Measurements from ENCODE around the gene OR51A7.

The OR51A7 gene, protein sequence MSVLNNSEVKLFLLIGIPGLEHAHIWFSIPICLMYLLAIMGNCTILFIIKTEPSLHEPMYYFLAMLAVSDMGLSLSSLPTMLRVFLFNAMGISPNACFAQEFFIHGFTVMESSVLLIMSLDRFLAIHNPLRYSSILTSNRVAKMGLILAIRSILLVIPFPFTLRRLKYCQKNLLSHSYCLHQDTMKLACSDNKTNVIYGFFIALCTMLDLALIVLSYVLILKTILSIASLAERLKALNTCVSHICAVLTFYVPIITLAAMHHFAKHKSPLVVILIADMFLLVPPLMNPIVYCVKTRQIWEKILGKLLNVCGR

DNA sequence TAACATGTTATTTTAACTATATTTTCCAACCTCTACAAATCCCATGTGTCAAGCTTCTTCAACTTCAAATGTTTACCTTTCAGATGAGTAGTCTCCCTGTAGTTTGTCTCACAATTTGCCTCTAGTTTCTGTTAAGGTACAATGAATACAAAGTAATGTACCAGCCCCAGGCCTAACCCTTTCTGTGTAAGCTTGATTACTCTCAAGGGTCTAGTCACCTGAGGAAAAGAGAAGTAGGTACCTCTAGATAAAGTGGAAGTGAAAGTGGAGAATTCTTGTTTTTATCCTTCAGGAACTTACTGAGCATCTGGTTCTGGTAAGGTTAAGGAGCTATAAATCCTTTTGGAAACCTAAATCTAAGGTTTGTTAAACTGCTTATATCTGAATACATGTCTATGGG, at the start of gene OR51A7:
Gene OR51A7, plus strand, starts transcription at position 300 of the 400 bp plus-strand sequence. CDS start 3,587 bp downstream, outside the sequence.
- TF ChIP-seq, protein P1, sequence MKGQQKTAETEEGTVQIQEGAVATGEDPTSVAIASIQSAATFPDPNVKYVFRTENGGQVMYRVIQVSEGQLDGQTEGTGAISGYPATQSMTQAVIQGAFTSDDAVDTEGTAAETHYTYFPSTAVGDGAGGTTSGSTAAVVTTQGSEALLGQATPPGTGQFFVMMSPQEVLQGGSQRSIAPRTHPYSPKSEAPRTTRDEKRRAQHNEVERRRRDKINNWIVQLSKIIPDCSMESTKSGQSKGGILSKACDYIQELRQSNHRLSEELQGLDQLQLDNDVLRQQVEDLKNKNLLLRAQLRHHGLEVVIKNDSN (IDR thresholded peaks at IDR 0.05), result no peak
- TF ChIP-seq CEBPB (IDR thresholded peaks at IDR 0.05) (no peak), TEAD4 (IDR thresholded peaks at IDR 0.05) (no peak), RAD21 (IDR thresholded peaks at IDR 0.05; ENCODE audit: low read depth) (no peak), ZBTB7A (IDR thresholded peaks at IDR 0.05; ENCODE audit: low read depth) (no peak), NFIC (IDR thresholded peaks at IDR 0.05) (no peak), EP300 (IDR thresholded peaks at IDR 0.05; ENCODE audit: borderline replicate concordance) (no peak), YY1 (IDR thresholded peaks at IDR 0.05; ENCODE audit: low read depth) (no peak), CREB1 (IDR thresholded peaks at IDR 0.05; ENCODE audit: low read depth) (no peak), TCF12 (IDR thresholded peaks at IDR 0.05; ENCODE audit: low read depth) (no peak), TAF1 (IDR thresholded peaks at IDR 0.05; ENCODE audit: low read depth) (no peak), FOXM1 (IDR thresholded peaks at IDR 0.05; ENCODE audit: borderline replicate concordance, low read depth) (no peak), EGR1 (IDR thresholded peaks at IDR 0.05) (no peak)
- TF ChIP-seq, protein P2, sequence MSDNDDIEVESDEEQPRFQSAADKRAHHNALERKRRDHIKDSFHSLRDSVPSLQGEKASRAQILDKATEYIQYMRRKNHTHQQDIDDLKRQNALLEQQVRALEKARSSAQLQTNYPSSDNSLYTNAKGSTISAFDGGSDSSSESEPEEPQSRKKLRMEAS (IDR thresholded peaks at IDR 0.05), result no peak
- TF ChIP-seq, protein P3, sequence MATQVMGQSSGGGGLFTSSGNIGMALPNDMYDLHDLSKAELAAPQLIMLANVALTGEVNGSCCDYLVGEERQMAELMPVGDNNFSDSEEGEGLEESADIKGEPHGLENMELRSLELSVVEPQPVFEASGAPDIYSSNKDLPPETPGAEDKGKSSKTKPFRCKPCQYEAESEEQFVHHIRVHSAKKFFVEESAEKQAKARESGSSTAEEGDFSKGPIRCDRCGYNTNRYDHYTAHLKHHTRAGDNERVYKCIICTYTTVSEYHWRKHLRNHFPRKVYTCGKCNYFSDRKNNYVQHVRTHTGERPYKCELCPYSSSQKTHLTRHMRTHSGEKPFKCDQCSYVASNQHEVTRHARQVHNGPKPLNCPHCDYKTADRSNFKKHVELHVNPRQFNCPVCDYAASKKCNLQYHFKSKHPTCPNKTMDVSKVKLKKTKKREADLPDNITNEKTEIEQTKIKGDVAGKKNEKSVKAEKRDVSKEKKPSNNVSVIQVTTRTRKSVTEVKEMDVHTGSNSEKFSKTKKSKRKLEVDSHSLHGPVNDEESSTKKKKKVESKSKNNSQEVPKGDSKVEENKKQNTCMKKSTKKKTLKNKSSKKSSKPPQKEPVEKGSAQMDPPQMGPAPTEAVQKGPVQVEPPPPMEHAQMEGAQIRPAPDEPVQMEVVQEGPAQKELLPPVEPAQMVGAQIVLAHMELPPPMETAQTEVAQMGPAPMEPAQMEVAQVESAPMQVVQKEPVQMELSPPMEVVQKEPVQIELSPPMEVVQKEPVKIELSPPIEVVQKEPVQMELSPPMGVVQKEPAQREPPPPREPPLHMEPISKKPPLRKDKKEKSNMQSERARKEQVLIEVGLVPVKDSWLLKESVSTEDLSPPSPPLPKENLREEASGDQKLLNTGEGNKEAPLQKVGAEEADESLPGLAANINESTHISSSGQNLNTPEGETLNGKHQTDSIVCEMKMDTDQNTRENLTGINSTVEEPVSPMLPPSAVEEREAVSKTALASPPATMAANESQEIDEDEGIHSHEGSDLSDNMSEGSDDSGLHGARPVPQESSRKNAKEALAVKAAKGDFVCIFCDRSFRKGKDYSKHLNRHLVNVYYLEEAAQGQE (IDR thresholded peaks at IDR 0.05; ENCODE audit: low read depth), result no peak

DNA sequence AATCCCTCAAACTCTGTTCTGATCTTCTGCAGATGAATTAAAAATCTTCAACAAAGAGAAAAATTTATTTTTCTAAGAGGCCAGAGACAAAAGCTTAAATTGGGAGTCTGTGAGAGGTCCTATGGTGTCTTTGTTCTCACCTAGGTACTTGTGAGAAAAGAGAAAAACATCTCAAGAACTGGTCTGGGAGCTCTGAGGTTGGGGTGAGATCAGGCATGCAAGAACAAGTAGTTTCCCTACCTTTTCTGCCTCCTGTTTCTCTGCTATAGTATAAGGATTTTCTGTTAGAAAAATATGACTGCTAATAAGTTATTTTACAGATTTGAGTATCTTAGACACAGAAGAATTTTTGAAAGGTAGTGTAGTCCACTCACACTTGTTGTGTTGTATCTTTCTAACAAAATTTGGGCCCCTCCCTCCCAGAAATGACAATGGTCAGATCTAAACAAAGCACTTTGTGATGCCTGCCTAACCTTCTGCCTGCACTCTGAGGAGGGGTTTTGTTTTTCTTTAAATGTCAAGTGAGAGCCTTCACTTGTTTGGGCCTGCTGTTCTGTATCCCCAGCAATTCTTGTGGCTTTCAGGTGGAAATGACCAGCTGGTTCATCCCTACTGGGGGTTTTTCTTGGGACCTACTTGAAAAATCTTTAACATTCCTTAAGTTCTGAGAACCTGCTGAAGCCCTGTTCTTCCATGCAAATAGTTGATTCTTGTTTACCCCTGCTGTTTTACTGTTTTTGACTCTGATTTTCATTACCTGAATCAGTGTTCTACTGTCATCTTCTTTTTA, 40.9 kb upstream of the OR51A7 start:
- TF ChIP-seq, protein P1 (IDR thresholded peaks at IDR 0.05), result no peak
- TF ChIP-seq, protein P2 (IDR thresholded peaks at IDR 0.05), result no peak
- no peak for TF ChIP-seq ZBTB7A (IDR thresholded peaks at IDR 0.05; ENCODE audit: low read depth)

DNA sequence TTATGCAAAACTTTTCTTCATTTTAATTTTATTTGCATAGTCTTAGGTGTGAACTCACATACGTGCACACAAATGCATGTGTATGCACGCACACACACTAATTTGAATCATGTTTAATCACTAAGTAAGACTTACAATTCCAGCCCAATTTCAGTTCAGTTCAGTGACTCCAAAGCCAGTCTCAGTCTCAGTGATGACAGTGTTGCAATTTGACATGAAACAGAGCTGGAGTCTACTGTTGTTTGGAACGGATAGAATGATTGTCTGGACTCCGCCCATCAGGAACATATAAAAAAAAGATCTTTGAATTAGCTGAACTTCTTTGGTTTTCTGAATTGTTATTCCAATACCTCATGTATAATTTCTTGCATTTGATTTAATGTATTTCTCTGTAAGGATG, 39.7 kb upstream of the OR51A7 start:
- TF ChIP-seq CREB1 (IDR thresholded peaks at IDR 0.05; ENCODE audit: low read depth) (no peak), RAD21 (IDR thresholded peaks at IDR 0.05; ENCODE audit: low read depth) (no peak), CEBPB (IDR thresholded peaks at IDR 0.05) (no peak), YY1 (IDR thresholded peaks at IDR 0.05; ENCODE audit: low read depth) (no peak), TEAD4 (IDR thresholded peaks at IDR 0.05) (no peak)
- TF ChIP-seq, protein P1 (IDR thresholded peaks at IDR 0.05), result no peak

DNA sequence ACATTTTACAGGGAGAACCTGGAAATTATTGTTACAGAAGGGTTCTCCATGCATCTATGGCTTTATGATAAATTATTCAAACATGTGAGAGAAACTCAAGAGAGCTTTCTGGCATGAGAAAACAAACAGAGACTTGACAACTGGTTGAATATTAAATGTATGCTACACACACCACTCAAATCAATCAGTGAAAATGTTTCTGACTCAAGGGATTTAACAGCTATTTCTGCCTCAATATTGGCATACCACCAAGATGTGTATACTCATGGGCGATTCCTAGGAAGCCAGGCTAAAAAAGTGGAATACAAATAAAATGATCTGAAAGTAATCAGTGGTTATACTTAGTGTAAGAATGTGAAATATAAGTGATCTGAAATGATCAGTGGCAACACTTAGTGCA, 37.7 kb upstream of the OR51A7 start:
- TF ChIP-seq, protein P2 (IDR thresholded peaks at IDR 0.05), result no peak
- TF ChIP-seq, protein P1 (IDR thresholded peaks at IDR 0.05), result no peak
- TF ChIP-seq CREB1 (IDR thresholded peaks at IDR 0.05; ENCODE audit: low read depth) (no peak), ZBTB7A (IDR thresholded peaks at IDR 0.05; ENCODE audit: low read depth) (no peak), EP300 (IDR thresholded peaks at IDR 0.05; ENCODE audit: borderline replicate concordance) (no peak), YY1 (IDR thresholded peaks at IDR 0.05; ENCODE audit: low read depth) (no peak), CEBPB (IDR thresholded peaks at IDR 0.05) (no peak), EGR1 (IDR thresholded peaks at IDR 0.05) (no peak), RAD21 (IDR thresholded peaks at IDR 0.05; ENCODE audit: low read depth) (no peak), TEAD4 (IDR thresholded peaks at IDR 0.05) (no peak), FOXM1 (IDR thresholded peaks at IDR 0.05; ENCODE audit: borderline replicate concordance, low read depth) (no peak), TAF1 (IDR thresholded peaks at IDR 0.05; ENCODE audit: low read depth) (no peak), TCF12 (IDR thresholded peaks at IDR 0.05; ENCODE audit: low read depth) (no peak)
- TF ChIP-seq, protein P3 (IDR thresholded peaks at IDR 0.05; ENCODE audit: low read depth), result no peak

Data from Ishikawa (cell line).